ENCODE results near the gene RFX4.

The RFX4 gene

GRCh38 chr12:106663385-106663784 is 80.6 kb downstream of the RFX4 start:
- Histone ChIP-seq H3K9me2 (replicated peaks; ENCODE audit: low read depth, low read length) (no peaks in the 10 kb centered on the region), H3K4me2 (ENCODE audit: low read depth, low read length, poor library complexity, severe bottlenecking) (no peak overlapping the region), H3F3A (ENCODE audit: low read depth) (no peaks in the 10 kb centered on the region), H3K9ac (ENCODE audit: low read depth, low read length, poor library complexity, severe bottlenecking) (no peak overlapping the region), H3K27me3 (ENCODE audit: insufficient read depth, low read length, poor library complexity, severe bottlenecking) (no peaks in the 10 kb centered on the region), H4K20me1 (ENCODE audit: insufficient read depth, low read length, poor library complexity, severe bottlenecking) (no peaks in the 10 kb centered on the region), H3K4me1 (ENCODE audit: insufficient read depth, low read length, poor library complexity, severe bottlenecking) (no peaks in the 10 kb centered on the region), H3K36me3 (ENCODE audit: insufficient read depth, low read length) (no peaks in the 10 kb centered on the region), H2AFZ (ENCODE audit: low read length) (no peak overlapping the region), H3K79me2 (ENCODE audit: insufficient read depth, low read length) (no peaks in the 10 kb centered on the region), H3K4me3 (ENCODE audit: low read length, poor library complexity, severe bottlenecking) (no peak overlapping the region), H3K9me3 (ENCODE audit: insufficient read depth, low read depth, low read length) (peaks cover 35% of the 10 kb centered on the region)
- TF ChIP-seq CTCF (conservative IDR thresholded peaks at IDR 0.05; ENCODE audit: low read length) = no peak
- no peak for TF ChIP-seq EZH2phosphoT487 (IDR thresholded peaks at IDR 0.05; ENCODE audit: borderline replicate concordance)

- no peaks in the 10 kb centered on the region for H3F3A ChIP-seq (ENCODE audit: low read depth)
- H3K4me1 ChIP-seq (ENCODE audit: insufficient read depth, low read length, poor library complexity, severe bottlenecking) = no peaks in the 10 kb centered on the region
- H3K4me3 ChIP-seq (ENCODE audit: low read length, poor library complexity, severe bottlenecking) = no peak overlapping the region
- no peaks in the 10 kb centered on the region for H3K9me2 ChIP-seq (replicated peaks; ENCODE audit: low read depth, low read length)
- H3K27me3 ChIP-seq (ENCODE audit: insufficient read depth, low read length, poor library complexity, severe bottlenecking) = no peaks in the 10 kb centered on the region
- H2AFZ ChIP-seq (ENCODE audit: low read length) = no peak overlapping the region
- no peaks in the 10 kb centered on the region for H3K36me3 ChIP-seq (ENCODE audit: insufficient read depth, low read length)
- H3K9me3 ChIP-seq (ENCODE audit: insufficient read depth, low read depth, low read length) = peaks cover 7% of the 10 kb centered on the region; the same call in 1 of the 2 replicates
- TF ChIP-seq CTCF (conservative IDR thresholded peaks at IDR 0.05; ENCODE audit: low read length) (no peak), EZH2phosphoT487 (IDR thresholded peaks at IDR 0.05; ENCODE audit: borderline replicate concordance) (no peak)
- no peak overlapping the region for H3K9ac ChIP-seq (ENCODE audit: low read depth, low read length, poor library complexity, severe bottlenecking)
- H3K79me2 ChIP-seq (ENCODE audit: insufficient read depth, low read length) = no peaks in the 10 kb centered on the region
- H3K4me2 ChIP-seq (ENCODE audit: low read depth, low read length, poor library complexity, severe bottlenecking) = no peak overlapping the region
- no peaks in the 10 kb centered on the region for H4K20me1 ChIP-seq (ENCODE audit: insufficient read depth, low read length, poor library complexity, severe bottlenecking)
These were observed 86.4 kb downstream of the RFX4 start for GRCh38 chr12:106669216-106669615.

GRCh38 chr12:106670131-106670530 is 87.3 kb downstream of the RFX4 start:
- H3K4me1 ChIP-seq (ENCODE audit: insufficient read depth, low read length, poor library complexity, severe bottlenecking) = no peaks in the 10 kb centered on the region
- H3K9ac ChIP-seq (ENCODE audit: low read depth, low read length, poor library complexity, severe bottlenecking) = no peak overlapping the region
- H3K79me2 ChIP-seq (ENCODE audit: insufficient read depth, low read length) = no peaks in the 10 kb centered on the region
- H3K4me2 ChIP-seq (ENCODE audit: low read depth, low read length, poor library complexity, severe bottlenecking) = no peak overlapping the region
- no peak overlapping the region for H3K4me3 ChIP-seq (ENCODE audit: low read length, poor library complexity, severe bottlenecking)
- no peaks in the 10 kb centered on the region for H3K36me3 ChIP-seq (ENCODE audit: insufficient read depth, low read length)
- H3K9me2 ChIP-seq (replicated peaks; ENCODE audit: low read depth, low read length) = no peaks in the 10 kb centered on the region
- H3K9me3 ChIP-seq (ENCODE audit: insufficient read depth, low read depth, low read length) = no peaks in the 10 kb centered on the region
- no peak overlapping the region for H2AFZ ChIP-seq (ENCODE audit: low read length)
- no peaks in the 10 kb centered on the region for H3F3A ChIP-seq (ENCODE audit: low read depth)
- TF ChIP-seq EZH2phosphoT487 (IDR thresholded peaks at IDR 0.05; ENCODE audit: borderline replicate concordance) (no peak), CTCF (conservative IDR thresholded peaks at IDR 0.05; ENCODE audit: low read length) (no peak)
- H4K20me1 ChIP-seq (ENCODE audit: insufficient read depth, low read length, poor library complexity, severe bottlenecking) = no peaks in the 10 kb centered on the region
- H3K27me3 ChIP-seq (ENCODE audit: insufficient read depth, low read length, poor library complexity, severe bottlenecking) = no peaks in the 10 kb centered on the region

All from Loucy (cell line).